ENCODE data around the gene YKT6. TPM values are rescaled to one million over a fixed set of nuclear protein-coding genes. Genes with fewer than 3 reads are reported as not detected.
A peak's percentile ranks its signal among the peaks of the same experiment; 100 is the strongest.

Gene YKT6
- total and polyA plus RNA-seq, 4 donors, result 48.0 to 115 (median 78.9) TPM

GRCh38 chr7:44182827-44183226 is 18.0 kb upstream of the YKT6 start:
- WGBS (ENCODE audit: insufficient coverage), result 86% methylated on average over 5 of the region's 5 CpGs
- Histone ChIP-seq H3K36me3 (ENCODE audit: control insufficient read depth, insufficient read depth, low read length) (peaks cover 4% of the 10 kb centered on the region), H3K4me1 (ENCODE audit: control insufficient read depth, insufficient read depth, low read length) (peaks cover 8% of the 10 kb centered on the region), H3K27me3 (ENCODE audit: control insufficient read depth, insufficient read depth, low read length) (no peaks in the 10 kb centered on the region), H3K4me3 (ENCODE audit: low read depth, low read length) (no peak overlapping the region), H3K27ac (ENCODE audit: low read depth, low read length) (no peak overlapping the region), H3K9me3 (ENCODE audit: control insufficient read depth, insufficient read depth, low read length) (peaks cover 4% of the 10 kb centered on the region)
- DNase-seq (ENCODE audit: low read depth in 4 of 6, low spot score in 6 of 6), result no peak

GRCh38 chr7:44183386-44183785 is 17.4 kb upstream of the YKT6 start:
- no peak for DNase-seq (ENCODE audit: low read depth in 4 of 6, low spot score in 6 of 6)
- H3K9me3 ChIP-seq (ENCODE audit: control insufficient read depth, insufficient read depth, low read length), result peaks cover 4% of the 10 kb centered on the region
- H3K27ac ChIP-seq (ENCODE audit: low read depth, low read length), result no peak overlapping the region
- H3K4me3 ChIP-seq (ENCODE audit: low read depth, low read length), result no peak overlapping the region
- H3K4me1 ChIP-seq (ENCODE audit: control insufficient read depth, insufficient read depth, low read length), result peaks cover 12% of the 10 kb centered on the region
- 21% methylated on average over 2 of the region's 2 CpGs for WGBS (ENCODE audit: insufficient coverage)
- H3K27me3 ChIP-seq (ENCODE audit: control insufficient read depth, insufficient read depth, low read length), result no peaks in the 10 kb centered on the region
- H3K36me3 ChIP-seq (ENCODE audit: control insufficient read depth, insufficient read depth, low read length), result peaks cover 4% of the 10 kb centered on the region

- Histone ChIP-seq H3K4me1 (ENCODE audit: control insufficient read depth, insufficient read depth, low read length) (peaks cover 21% of the 10 kb centered on the region), H3K36me3 (ENCODE audit: control insufficient read depth, insufficient read depth, low read length) (peaks cover 4% of the 10 kb centered on the region), H3K27me3 (ENCODE audit: control insufficient read depth, insufficient read depth, low read length) (no peaks in the 10 kb centered on the region), H3K27ac (ENCODE audit: low read depth, low read length) (no peak overlapping the region), H3K4me3 (ENCODE audit: low read depth, low read length) (no peak overlapping the region), H3K9me3 (ENCODE audit: control insufficient read depth, insufficient read depth, low read length) (peaks cover 4% of the 10 kb centered on the region)
- WGBS (ENCODE audit: insufficient coverage), result 72% methylated on average over 9 of the region's 16 CpGs
- peak in 1 of 6 donors; percentile 27 for DNase-seq (ENCODE audit: low read depth in 4 of 6, low spot score in 6 of 6)
These were observed 16.4 kb upstream of the YKT6 start for GRCh38 chr7:44184206-44184872.

DNA sequence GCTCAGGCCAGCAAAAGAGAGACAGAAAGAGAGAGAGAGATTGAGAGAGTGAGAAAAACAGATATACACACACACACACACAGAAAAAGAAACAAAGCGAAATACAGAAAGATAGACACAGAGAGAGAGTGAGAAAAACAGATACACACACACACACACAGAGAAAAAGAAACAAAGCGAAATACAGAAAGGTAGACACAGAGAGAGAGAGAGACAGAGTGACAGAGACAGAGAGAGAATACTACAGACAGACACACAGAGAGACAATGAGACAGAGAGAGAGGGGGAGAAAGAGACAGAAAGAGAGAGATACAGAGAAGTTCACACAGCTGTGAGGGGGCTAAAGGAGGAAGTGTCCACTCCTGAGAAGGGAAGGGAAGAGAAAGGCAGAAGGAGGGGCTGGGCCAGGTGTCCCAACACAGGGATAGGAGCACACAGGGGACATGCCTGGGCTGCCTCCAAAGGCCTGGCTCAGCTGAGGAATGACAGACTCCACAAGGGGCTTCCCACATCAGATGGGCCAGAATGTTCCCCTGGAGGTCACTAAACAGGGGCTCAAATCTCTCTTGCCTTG is 15.8 kb upstream of the YKT6 start:
- no CpG with 5 or more reads among the region's 2 CpGs for WGBS (ENCODE audit: insufficient coverage)
- Histone ChIP-seq H3K4me1 (ENCODE audit: control insufficient read depth, insufficient read depth, low read length) (peaks cover 23% of the 10 kb centered on the region), H3K27ac (ENCODE audit: low read depth, low read length) (no peak overlapping the region), H3K27me3 (ENCODE audit: control insufficient read depth, insufficient read depth, low read length) (no peaks in the 10 kb centered on the region), H3K9me3 (ENCODE audit: control insufficient read depth, insufficient read depth, low read length) (peaks cover 4% of the 10 kb centered on the region), H3K36me3 (ENCODE audit: control insufficient read depth, insufficient read depth, low read length) (peaks cover 4% of the 10 kb centered on the region), H3K4me3 (ENCODE audit: low read depth, low read length) (no peak overlapping the region)
- no peak for DNase-seq (ENCODE audit: low read depth in 4 of 6, low spot score in 6 of 6)

DNA sequence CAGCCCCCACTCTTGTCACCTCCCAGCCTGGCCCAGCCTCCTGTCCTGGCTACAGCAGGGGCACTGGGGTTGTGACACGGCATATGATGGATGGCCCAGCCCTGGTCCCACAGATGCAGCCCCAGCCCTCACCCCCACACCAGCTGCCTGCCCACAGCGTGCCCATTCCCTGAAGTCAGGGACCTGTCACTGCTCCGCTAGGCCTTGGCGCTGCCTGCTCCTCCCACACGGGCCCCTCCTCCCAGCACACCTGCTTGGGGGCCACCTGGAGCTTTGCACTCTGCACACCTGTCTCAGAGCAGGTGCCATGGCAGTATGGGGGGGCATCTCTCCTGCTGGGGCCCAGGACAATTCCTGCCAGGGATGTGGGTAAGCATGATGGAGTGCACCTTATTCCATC is 15.0 kb upstream of the YKT6 start:
- 74% methylated on average over 4 of the region's 5 CpGs for WGBS (ENCODE audit: insufficient coverage)
- Histone ChIP-seq H3K27me3 (ENCODE audit: control insufficient read depth, insufficient read depth, low read length) (no peaks in the 10 kb centered on the region), H3K9me3 (ENCODE audit: control insufficient read depth, insufficient read depth, low read length) (peaks cover 4% of the 10 kb centered on the region), H3K27ac (ENCODE audit: low read depth, low read length) (no peak overlapping the region), H3K4me1 (ENCODE audit: control insufficient read depth, insufficient read depth, low read length) (peaks cover 25% of the 10 kb centered on the region), H3K4me3 (ENCODE audit: low read depth, low read length) (no peak overlapping the region), H3K36me3 (ENCODE audit: control insufficient read depth, insufficient read depth, low read length) (peaks cover 4% of the 10 kb centered on the region)
- no peak for DNase-seq (ENCODE audit: low read depth in 4 of 6, low spot score in 6 of 6)

DNA sequence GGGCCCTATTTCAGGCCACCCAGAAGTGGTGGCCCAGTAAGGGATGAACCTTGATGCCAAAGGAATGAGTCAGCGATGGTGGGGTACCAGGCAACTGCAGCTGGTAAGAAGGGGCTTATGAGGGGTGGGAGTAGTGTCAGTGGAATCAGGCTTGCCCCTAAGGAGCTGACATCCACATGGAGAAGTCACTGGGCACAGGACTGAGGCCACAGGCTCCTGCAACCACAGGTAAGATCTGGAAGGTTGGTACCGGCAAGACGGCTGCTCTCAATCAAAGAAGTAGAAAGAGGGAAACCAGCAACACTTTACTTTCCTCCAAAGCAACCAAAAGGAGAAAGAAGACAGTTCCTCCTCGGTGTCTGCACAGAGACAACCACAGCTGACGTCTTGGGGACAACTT is 14.0 kb upstream of the YKT6 start:
- H3K4me3 ChIP-seq (ENCODE audit: low read depth, low read length), result no peak overlapping the region
- peaks cover 4% of the 10 kb centered on the region for H3K9me3 ChIP-seq (ENCODE audit: control insufficient read depth, insufficient read depth, low read length)
- H3K27ac ChIP-seq (ENCODE audit: low read depth, low read length), result no peak overlapping the region
- no peak for DNase-seq (ENCODE audit: low read depth in 4 of 6, low spot score in 6 of 6)
- peaks cover 4% of the 10 kb centered on the region for H3K36me3 ChIP-seq (ENCODE audit: control insufficient read depth, insufficient read depth, low read length)
- peaks cover 1% of the 10 kb centered on the region for H3K27me3 ChIP-seq (ENCODE audit: control insufficient read depth, insufficient read depth, low read length)
- 83% methylated on average over 4 of the region's 5 CpGs for WGBS (ENCODE audit: insufficient coverage)
- H3K4me1 ChIP-seq (ENCODE audit: control insufficient read depth, insufficient read depth, low read length), result peaks cover 25% of the 10 kb centered on the region

DNA sequence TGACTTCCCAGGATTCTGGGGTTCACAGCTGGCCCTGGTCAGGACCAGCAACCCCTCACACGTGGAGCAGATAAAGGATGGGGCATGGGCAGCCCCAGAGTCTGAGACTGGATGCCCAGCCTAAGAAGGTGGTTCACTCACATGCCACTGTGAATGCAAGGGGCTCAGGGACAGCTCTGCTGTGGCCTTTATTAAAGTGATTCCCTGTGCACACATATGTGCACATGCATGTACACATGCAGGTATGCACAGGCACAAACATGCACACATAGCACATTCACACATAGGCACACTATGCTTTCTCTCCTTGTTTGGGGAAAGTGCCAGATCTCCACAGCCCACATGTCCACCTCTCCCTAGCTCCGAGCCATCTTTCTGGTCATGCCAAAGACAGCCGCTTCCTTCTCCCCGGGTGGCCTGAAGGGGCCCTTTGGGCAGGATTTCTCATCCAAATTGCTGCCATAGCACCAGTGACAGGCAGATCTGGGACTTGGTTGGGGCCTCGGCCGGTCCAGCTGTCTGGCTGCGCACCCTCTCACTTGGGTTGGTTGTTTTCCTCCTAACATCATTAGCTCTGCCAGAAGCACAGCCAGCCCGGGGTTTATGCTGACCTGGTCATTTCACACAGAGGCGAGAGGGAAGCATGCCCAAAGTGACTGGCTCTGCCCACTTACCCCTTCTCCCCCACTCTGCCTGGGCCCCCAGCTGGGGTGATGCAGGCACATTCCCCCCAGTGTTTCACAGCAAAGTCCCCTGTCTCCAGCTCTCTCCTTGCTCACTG is 13.0 kb upstream of the YKT6 start:
- peaks cover 25% of the 10 kb centered on the region for H3K4me1 ChIP-seq (ENCODE audit: control insufficient read depth, insufficient read depth, low read length)

DNA sequence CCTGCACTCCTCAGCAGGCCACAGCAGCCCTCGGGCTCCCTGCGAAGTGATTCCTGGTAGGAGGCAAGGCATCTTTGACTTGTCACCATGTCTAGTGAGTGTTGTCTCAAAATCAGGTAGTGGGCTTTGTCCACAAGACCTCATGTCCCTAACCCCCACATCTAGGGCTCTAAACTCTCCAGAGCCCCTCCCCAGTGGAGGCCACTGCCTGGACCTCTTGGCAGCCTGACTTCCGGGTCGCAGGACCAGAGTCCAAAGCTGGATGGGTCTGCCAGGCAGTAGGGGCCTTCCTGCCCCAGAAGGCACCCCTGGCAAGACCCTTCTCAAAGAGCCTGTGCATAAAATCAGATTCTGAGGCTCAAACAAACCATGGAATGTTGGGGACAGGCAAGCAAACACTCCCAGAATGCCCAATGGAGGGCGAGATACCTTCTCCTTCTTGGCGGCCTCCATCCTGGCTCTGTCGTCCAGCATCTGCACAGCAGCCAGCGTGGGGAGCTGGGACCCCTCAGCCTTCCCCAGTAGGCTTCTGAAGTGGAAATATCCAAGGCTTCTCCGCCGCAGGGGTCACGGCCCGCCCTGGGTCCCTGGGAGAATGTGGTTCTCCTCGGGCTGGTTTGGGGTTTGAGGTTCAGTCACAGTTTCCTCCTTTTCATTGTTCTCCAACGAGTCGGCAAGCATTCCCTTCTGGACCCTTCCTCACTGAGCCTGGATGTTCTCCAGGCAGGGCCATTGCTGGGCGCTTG is 12.1 kb upstream of the YKT6 start:
- Histone ChIP-seq H3K4me1 (ENCODE audit: control insufficient read depth, insufficient read depth, low read length) (peaks cover 25% of the 10 kb centered on the region), H3K36me3 (ENCODE audit: control insufficient read depth, insufficient read depth, low read length) (peaks cover 4% of the 10 kb centered on the region), H3K27ac (ENCODE audit: low read depth, low read length) (no peak overlapping the region), H3K4me3 (ENCODE audit: low read depth, low read length) (no peak overlapping the region), H3K9me3 (ENCODE audit: control insufficient read depth, insufficient read depth, low read length) (no peaks in the 10 kb centered on the region), H3K27me3 (ENCODE audit: control insufficient read depth, insufficient read depth, low read length) (peaks cover 10% of the 10 kb centered on the region)
- 77% methylated on average over 14 of the region's 16 CpGs for WGBS (ENCODE audit: insufficient coverage)
- no peak for DNase-seq (ENCODE audit: low read depth in 4 of 6, low spot score in 6 of 6)

More for the DNA sequence above, 13.0 kb upstream of the YKT6 start:
- peak in 2 of 6 donors; percentile 7 to 20 for DNase-seq (ENCODE audit: low read depth in 4 of 6, low spot score in 6 of 6)
- peaks cover 7% of the 10 kb centered on the region for H3K27me3 ChIP-seq (ENCODE audit: control insufficient read depth, insufficient read depth, low read length)
- H3K9me3 ChIP-seq (ENCODE audit: control insufficient read depth, insufficient read depth, low read length), result peaks cover 1% of the 10 kb centered on the region
- 60% methylated on average over 8 of the region's 9 CpGs for WGBS (ENCODE audit: insufficient coverage)
- H3K36me3 ChIP-seq (ENCODE audit: control insufficient read depth, insufficient read depth, low read length), result peaks cover 4% of the 10 kb centered on the region
- no peak overlapping the region for H3K27ac ChIP-seq (ENCODE audit: low read depth, low read length)
- H3K4me3 ChIP-seq (ENCODE audit: low read depth, low read length), result no peak overlapping the region

- peak in 1 of 6 donors; percentile 77 for DNase-seq (ENCODE audit: low read depth in 4 of 6, low spot score in 6 of 6)
- 61% methylated on average over 11 of the region's 11 CpGs for WGBS (ENCODE audit: insufficient coverage)
- Histone ChIP-seq H3K9me3 (ENCODE audit: control insufficient read depth, insufficient read depth, low read length) (no peaks in the 10 kb centered on the region), H3K4me3 (ENCODE audit: low read depth, low read length) (no peak within 1 kb of the TSS), H3K4me1 (ENCODE audit: control insufficient read depth, insufficient read depth, low read length) (peaks cover 25% of the 10 kb centered on the region), H3K36me3 (ENCODE audit: control insufficient read depth, insufficient read depth, low read length) (peaks cover 4% of the 10 kb centered on the region), H3K27me3 (ENCODE audit: control insufficient read depth, insufficient read depth, low read length) (peaks cover 10% of the 10 kb centered on the region), H3K27ac (ENCODE audit: low read depth, low read length) (no peak within 1 kb of the TSS)
These were observed 11.3 kb upstream of the YKT6 start, which contains the start of gene GCK for GRCh38 chr7:44189286-44189992. Gene GCK (minus strand): TSS chr7:44189439. CDS start chr7:44188953, 486 bp downstream.

Data from spinal cord (tissue), 10 donors.